ENCODE results near the gene TEF. TPM values are rescaled to one million over a fixed set of nuclear protein-coding genes. Genes with fewer than 3 reads are reported as not detected.
A peak's percentile ranks its signal among the peaks of the same experiment; 100 is the strongest.

The TEF gene
- total and polyA plus RNA-seq, 4 donors: 8.6 to 23.3 (median 14.2) TPM

DNA sequence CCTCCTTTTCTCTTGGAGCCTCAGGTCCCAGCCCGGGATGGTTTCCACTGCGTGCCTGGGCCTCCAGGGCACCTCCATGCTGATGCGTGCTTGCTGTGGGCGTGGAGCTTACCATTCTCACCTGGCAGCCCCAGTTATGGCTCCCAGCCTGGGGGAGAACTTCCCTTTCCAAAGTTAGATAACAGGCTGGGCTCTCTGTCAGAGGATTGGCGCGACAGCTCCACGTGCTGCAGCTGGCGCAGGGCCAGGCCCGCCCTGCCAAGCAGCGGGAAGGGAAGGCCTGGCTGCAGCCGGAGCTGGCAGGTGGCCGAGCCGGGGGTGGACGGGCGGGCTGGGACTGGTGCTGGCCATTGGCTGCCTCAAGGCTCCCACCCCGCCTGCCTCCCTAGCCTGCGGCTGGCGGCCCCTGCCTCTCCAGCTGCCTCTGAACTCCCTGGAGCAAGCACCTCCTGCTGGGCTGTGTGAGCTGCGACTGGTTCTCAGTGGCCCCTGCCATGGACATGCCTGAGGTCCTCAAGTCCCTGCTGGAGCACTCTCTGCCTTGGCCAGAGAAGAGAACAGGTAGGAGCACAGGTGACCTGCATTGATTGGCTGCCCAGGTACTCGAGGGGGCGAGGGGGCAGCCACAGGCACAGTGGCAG is 14.6 kb upstream of the TEF start:
- no peaks in the 10 kb centered on the region for H3K36me3 ChIP-seq (ENCODE audit: control insufficient read depth in 1 of 2, insufficient read depth in 2 of 2, low read length in 1 of 2)
- H3K4me3 ChIP-seq (ENCODE audit: low read length in 2 of 2): peak overlapping the region; percentile 5 to 24
- H3K27ac ChIP-seq (ENCODE audit: low read depth in 1 of 2, low read length in 2 of 2): peak overlapping the region in 1 of 2 donors; percentile 43
- 0 to 1% methylated on average over 20 to 21 of the region's 21 CpGs for WGBS, 2 donors
- DNase-seq (peak; percentile 97 to 99), ATAC-seq (ENCODE audit: low FRiP score) (peak; percentile 96)
- no peaks in the 10 kb centered on the region for H3K4me1 ChIP-seq (ENCODE audit: control insufficient read depth in 1 of 2, insufficient read depth in 2 of 2, low read length in 2 of 2)
- no peaks in the 10 kb centered on the region for H3K9me3 ChIP-seq (ENCODE audit: control insufficient read depth, low read length)
- H3K27me3 ChIP-seq (ENCODE audit: control insufficient read depth in 1 of 2, insufficient read depth in 2 of 2, low read length in 1 of 2): no peaks in the 10 kb centered on the region
- intact Hi-C loops (cut with DNase I): loop anchor here in 1 of 2 donors (5.0 kb wide), 1 partner anchor 65 kb away; the partner anchor contains the start of gene ZC3H7B

DNA sequence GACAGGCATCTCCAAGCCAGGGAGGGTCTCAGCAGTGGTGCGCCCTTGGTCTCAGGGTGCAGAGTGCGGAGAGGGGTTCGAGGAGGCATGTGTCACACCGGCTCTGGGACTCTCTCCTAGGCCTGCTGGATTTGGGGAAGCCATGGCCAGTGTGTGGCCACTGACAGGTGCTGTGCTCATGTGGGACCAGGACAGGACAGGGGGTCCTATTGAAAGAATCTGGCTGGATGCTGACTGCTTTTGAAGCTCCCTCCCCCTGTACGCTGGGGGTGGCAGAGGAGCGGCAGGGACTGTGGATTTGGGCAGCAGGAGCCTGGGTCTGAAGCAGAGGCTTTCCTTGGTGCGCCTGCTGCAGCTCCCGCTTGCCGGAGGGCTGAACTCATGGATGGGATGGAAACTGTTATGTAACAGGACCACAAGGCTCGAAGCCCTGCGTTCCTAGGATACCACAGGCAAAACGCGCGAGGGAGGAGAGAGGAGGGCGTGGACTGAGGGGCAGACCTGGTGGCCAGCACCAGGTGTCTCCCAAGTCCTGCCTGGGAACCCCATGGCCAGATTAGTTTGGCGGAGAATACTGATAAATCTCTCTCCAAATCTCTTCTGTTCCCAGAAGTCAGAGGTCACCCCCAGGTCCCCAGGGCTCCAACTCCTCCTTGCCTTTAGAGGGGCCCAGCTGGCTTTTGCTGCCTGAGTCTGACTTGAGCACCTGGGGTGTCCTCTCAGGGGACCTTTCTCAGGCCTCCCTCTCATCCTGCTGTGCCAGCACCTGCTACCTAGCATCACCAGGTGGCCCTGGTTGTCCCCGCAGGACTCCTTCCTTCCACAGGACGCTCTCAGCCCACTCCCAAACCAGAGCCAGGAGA is 13.8 kb upstream of the TEF start:
- no peaks in the 10 kb centered on the region for H3K4me1 ChIP-seq (ENCODE audit: control insufficient read depth in 1 of 2, insufficient read depth in 2 of 2, low read length in 2 of 2)
- ATAC-seq (ENCODE audit: low FRiP score) (peak; percentile 52), DNase-seq (peak in 1 of 2 donors; percentile 70)
- intact Hi-C loops (cut with DNase I): loop anchor here in 1 of 2 donors (5.0 kb wide), 1 partner anchor 66 kb away; the partner anchor contains the start of gene ZC3H7B
- peak overlapping the region; percentile 5 to 24 for H3K4me3 ChIP-seq (ENCODE audit: low read length in 2 of 2)
- H3K9me3 ChIP-seq (ENCODE audit: control insufficient read depth, low read length): no peaks in the 10 kb centered on the region
- H3K36me3 ChIP-seq (ENCODE audit: control insufficient read depth in 1 of 2, insufficient read depth in 2 of 2, low read length in 1 of 2): no peaks in the 10 kb centered on the region
- 21 to 27% methylated on average over 17 to 18 of the region's 18 CpGs for WGBS, 2 donors
- H3K27me3 ChIP-seq (ENCODE audit: control insufficient read depth in 1 of 2, insufficient read depth in 2 of 2, low read length in 1 of 2): no peaks in the 10 kb centered on the region
- peak overlapping the region in 1 of 2 donors; percentile 43 for H3K27ac ChIP-seq (ENCODE audit: low read depth in 1 of 2, low read length in 2 of 2)

DNA sequence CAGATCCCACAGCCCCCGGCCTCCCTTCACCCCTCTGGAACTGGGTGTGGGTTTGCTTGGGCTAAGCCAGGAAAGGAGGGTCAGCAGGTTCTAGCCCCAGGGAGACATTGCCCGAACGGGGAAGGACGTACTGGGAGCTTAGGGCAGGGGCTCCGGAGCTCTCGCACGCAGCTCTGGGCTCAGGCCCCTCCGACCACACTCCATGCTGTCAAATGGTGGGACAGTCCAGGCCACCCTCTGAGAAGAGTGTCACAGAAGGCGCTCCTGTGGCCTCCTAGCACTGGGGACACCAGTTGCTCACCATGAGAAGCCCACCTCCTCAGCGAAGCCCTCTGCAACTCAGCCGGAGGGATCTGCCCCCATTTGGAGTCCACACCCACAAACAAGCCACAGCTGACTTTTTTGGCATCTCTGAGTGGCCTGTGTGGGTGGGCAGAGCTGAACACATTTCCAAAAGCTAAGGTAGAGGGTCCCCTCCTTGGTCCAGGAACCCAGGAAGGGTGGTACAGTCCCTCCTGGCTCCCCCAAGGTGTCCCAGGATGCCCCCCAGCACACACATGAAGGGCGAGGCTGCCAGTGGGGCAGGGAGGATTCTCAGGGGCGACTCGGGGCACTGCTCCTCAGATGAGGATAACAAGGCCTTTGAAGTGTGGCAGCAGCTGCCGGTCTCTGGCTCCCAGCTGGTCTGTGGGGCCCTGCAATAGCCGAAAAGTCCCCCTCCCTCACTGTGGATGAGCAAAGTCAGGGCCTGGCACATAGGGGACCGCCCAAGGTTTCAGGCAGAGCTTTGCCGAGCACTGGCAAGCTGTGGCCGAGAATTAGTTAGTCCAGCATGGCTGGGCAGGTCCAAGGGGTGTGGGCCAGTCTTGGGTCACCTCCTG is 13.0 kb upstream of the TEF start:
- intact Hi-C loops (cut with DNase I): loop anchor here in 1 of 2 donors (5.0 kb wide), 1 partner anchor 66 kb away; the partner anchor contains the start of gene ZC3H7B
- ATAC-seq (ENCODE audit: low FRiP score) (no peak), DNase-seq (no peak)
- Histone ChIP-seq H3K27ac (ENCODE audit: low read depth in 1 of 2, low read length in 2 of 2) (no peak overlapping the region), H3K4me3 (ENCODE audit: low read length in 2 of 2) (no peak overlapping the region), H3K9me3 (ENCODE audit: control insufficient read depth, low read length) (no peaks in the 10 kb centered on the region), H3K36me3 (ENCODE audit: control insufficient read depth in 1 of 2, insufficient read depth in 2 of 2, low read length in 1 of 2) (no peaks in the 10 kb centered on the region), H3K27me3 (ENCODE audit: control insufficient read depth in 1 of 2, insufficient read depth in 2 of 2, low read length in 1 of 2) (no peaks in the 10 kb centered on the region), H3K4me1 (ENCODE audit: control insufficient read depth in 1 of 2, insufficient read depth in 2 of 2, low read length in 2 of 2) (no peaks in the 10 kb centered on the region)
- 73 to 75% methylated on average over 19 of the region's 19 CpGs for WGBS, 2 donors

DNA sequence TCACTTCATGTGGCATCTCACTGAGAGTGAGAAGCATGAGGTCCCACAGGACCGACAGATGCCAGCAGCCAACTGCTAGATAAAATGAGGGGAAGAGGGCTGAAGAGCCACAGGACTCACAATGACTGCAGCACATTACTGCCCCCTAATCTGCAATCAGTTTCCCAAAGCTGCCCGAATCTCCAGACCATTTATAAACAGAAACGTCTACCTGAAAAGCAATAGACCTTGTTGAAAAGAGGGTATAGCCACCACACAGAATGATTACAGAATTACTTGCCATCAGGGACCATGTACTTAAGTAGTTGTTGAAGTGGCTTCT is 12.4 kb upstream of the TEF start:
- DNase-seq (no peak), ATAC-seq (ENCODE audit: low FRiP score) (no peak)
- H3K27ac ChIP-seq (ENCODE audit: low read depth in 1 of 2, low read length in 2 of 2): no peak overlapping the region
- H3K9me3 ChIP-seq (ENCODE audit: control insufficient read depth, low read length): no peaks in the 10 kb centered on the region
- no peaks in the 10 kb centered on the region for H3K4me1 ChIP-seq (ENCODE audit: control insufficient read depth in 1 of 2, insufficient read depth in 2 of 2, low read length in 2 of 2)
- H3K36me3 ChIP-seq (ENCODE audit: control insufficient read depth in 1 of 2, insufficient read depth in 2 of 2, low read length in 1 of 2): no peaks in the 10 kb centered on the region
- 66 to 71% methylated on average over 3 of the region's 3 CpGs for WGBS, 2 donors
- no peaks in the 10 kb centered on the region for H3K27me3 ChIP-seq (ENCODE audit: control insufficient read depth in 1 of 2, insufficient read depth in 2 of 2, low read length in 1 of 2)
- H3K4me3 ChIP-seq (ENCODE audit: low read length in 2 of 2): no peak overlapping the region
- intact Hi-C loops (cut with DNase I): loop anchor here in 1 of 2 donors (5.0 kb wide), 1 partner anchor 67 kb away; the partner anchor contains the start of gene ZC3H7B

DNA sequence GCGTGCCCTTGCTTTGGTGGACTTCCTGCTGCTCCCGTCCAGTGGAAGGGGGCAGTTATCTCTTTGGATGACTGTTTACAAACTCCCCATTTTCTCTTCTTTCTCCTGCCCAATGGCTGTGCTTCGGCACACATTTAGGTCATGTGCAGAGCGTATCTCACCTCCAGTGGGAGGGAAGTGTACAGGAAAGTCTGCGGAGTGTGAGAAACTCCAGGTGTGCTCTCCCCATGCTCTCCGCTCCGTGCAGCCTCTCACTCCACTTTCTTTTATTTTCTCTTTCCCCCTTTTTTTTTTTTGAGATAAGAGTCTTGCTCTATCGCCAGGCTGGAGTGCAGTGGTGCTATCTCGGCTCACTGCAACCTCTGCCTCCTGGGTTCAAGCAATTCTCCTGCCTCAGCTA is 11.9 kb upstream of the TEF start:
- intact Hi-C loops (cut with DNase I): loop anchor here in 1 of 2 donors (5.0 kb wide), 1 partner anchor 68 kb away; the partner anchor contains the start of gene ZC3H7B
- no peaks in the 10 kb centered on the region for H3K36me3 ChIP-seq (ENCODE audit: control insufficient read depth in 1 of 2, insufficient read depth in 2 of 2, low read length in 1 of 2)
- no peak overlapping the region for H3K27ac ChIP-seq (ENCODE audit: low read depth in 1 of 2, low read length in 2 of 2)
- H3K4me3 ChIP-seq (ENCODE audit: low read length in 2 of 2): no peak overlapping the region
- ATAC-seq (ENCODE audit: low FRiP score) (no peak), DNase-seq (no peak)
- WGBS, 2 donors: 86 to 90% methylated on average over 9 of the region's 9 CpGs
- H3K4me1 ChIP-seq (ENCODE audit: control insufficient read depth in 1 of 2, insufficient read depth in 2 of 2, low read length in 2 of 2): no peaks in the 10 kb centered on the region
- no peaks in the 10 kb centered on the region for H3K9me3 ChIP-seq (ENCODE audit: control insufficient read depth, low read length)
- no peaks in the 10 kb centered on the region for H3K27me3 ChIP-seq (ENCODE audit: control insufficient read depth in 1 of 2, insufficient read depth in 2 of 2, low read length in 1 of 2)

DNA sequence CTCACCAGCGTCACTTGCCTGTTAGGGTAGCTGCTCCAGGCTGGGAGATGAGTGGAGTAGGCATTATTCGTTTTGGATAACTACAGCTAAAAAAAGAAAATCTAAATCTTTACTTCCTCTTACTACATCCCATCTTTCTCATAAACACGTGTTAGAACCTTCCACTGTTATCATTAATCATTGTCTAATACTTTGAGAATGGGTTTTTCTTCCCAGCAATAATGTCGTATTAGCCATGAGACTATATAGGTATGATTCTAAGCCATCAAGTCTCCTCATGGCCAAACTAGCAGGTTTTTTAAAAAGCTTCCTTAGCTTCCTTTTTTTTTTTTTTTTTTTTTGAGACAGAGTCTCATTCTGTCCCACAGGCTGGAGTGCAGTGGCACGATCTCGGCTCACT is 3.9 kb upstream of the TEF start:
- Histone ChIP-seq H3K9me3 (ENCODE audit: control insufficient read depth, low read length) (no peaks in the 10 kb centered on the region), H3K4me1 (ENCODE audit: control insufficient read depth in 1 of 2, insufficient read depth in 2 of 2, low read length in 2 of 2) (no peaks in the 10 kb centered on the region), H3K36me3 (ENCODE audit: control insufficient read depth in 1 of 2, insufficient read depth in 2 of 2, low read length in 1 of 2) (no peaks in the 10 kb centered on the region), H3K27me3 (ENCODE audit: control insufficient read depth in 1 of 2, insufficient read depth in 2 of 2, low read length in 1 of 2) (no peaks in the 10 kb centered on the region), H3K4me3 (ENCODE audit: low read length in 2 of 2) (no peak overlapping the region), H3K27ac (ENCODE audit: low read depth in 1 of 2, low read length in 2 of 2) (no peak overlapping the region)
- intact Hi-C loops (cut with DNase I): no loop called here
- 68 to 71% methylated on average over 6 of the region's 6 CpGs for WGBS, 2 donors
- ATAC-seq (ENCODE audit: low FRiP score): no peak
- DNase-seq: no peak

DNA sequence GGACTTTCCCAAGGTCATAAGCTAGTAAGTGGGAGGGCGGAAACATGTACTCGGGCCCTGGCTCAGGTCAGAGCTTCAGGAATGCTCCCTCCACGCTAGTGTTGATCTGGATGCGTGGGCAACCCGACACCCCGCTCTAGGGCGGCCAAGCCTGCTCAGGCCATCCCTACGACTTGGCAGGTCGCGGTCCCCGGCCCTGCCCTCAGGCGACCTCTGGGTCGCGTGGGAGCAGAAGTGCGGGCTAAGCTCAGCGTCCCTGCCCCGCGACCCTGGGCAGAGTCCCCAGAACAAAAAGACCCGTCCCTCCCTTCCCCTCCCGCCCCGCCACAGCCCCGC is 781 bp upstream of the TEF start:
- H3K9me3 ChIP-seq (ENCODE audit: control insufficient read depth, low read length): no peaks in the 10 kb centered on the region
- DNase-seq: peak in 1 of 2 donors; percentile 89
- H3K36me3 ChIP-seq (ENCODE audit: control insufficient read depth in 1 of 2, insufficient read depth in 2 of 2, low read length in 1 of 2): no peaks in the 10 kb centered on the region
- no peaks in the 10 kb centered on the region for H3K27me3 ChIP-seq (ENCODE audit: control insufficient read depth in 1 of 2, insufficient read depth in 2 of 2, low read length in 1 of 2)
- H3K27ac ChIP-seq (ENCODE audit: low read depth in 1 of 2, low read length in 2 of 2): peak overlapping the region; percentile 49 to 66
- peak; percentile 85 for ATAC-seq (ENCODE audit: low FRiP score)
- H3K4me1 ChIP-seq (ENCODE audit: control insufficient read depth in 1 of 2, insufficient read depth in 2 of 2, low read length in 2 of 2): no peaks in the 10 kb centered on the region
- intact Hi-C loops (cut with DNase I): loop anchor here in 1 of 2 donors (10.0 kb wide), 1 partner anchor 214 kb away; no protein-coding TSS in a partner anchor
- WGBS, 2 donors: 0 to 1% methylated on average over 20 to 22 of the region's 22 CpGs
- H3K4me3 ChIP-seq (ENCODE audit: low read length in 2 of 2): no peak overlapping the region

DNA sequence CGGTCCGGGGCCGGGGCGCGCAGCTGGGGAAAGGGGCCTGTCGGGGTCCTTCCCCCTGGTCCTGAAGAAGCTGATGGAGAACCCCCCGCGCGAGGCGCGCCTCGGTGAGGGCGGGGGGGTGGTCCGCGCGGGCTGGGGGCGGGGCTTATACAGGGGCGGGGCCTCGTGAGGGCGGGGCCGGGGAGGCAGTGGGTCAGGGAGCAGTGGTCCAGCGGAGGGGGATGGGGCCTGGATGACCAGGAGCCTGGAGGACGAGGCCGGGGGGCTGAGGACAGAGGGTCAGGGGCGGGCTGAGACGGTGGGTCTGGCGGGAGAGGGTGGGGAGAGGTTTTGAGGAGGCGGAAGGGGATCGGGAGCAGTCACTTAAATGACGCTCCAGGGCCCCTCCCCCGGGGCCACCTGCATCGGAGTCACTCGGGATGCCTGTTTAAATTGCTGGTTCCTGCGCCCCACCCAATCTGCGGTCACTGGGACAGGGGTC is 396 bp downstream of the TEF start:
- intact Hi-C loops (cut with DNase I): loop anchor here in 1 of 2 donors (10.0 kb wide), 1 partner anchor 213 kb away; no protein-coding TSS in a partner anchor
- Histone ChIP-seq H3K4me1 (ENCODE audit: control insufficient read depth in 1 of 2, insufficient read depth in 2 of 2, low read length in 2 of 2) (no peaks in the 10 kb centered on the region), H3K27ac (ENCODE audit: low read depth in 1 of 2, low read length in 2 of 2) (peak overlapping the region; percentile 62 to 98), H3K9me3 (ENCODE audit: control insufficient read depth, low read length) (no peaks in the 10 kb centered on the region), H3K36me3 (ENCODE audit: control insufficient read depth in 1 of 2, insufficient read depth in 2 of 2, low read length in 1 of 2) (no peaks in the 10 kb centered on the region), H3K27me3 (ENCODE audit: control insufficient read depth in 1 of 2, insufficient read depth in 2 of 2, low read length in 1 of 2) (no peaks in the 10 kb centered on the region), H3K4me3 (ENCODE audit: low read length in 2 of 2) (peak overlapping the region; percentile 80 to 83)
- DNase-seq: peak; percentile 86 to 90
- ATAC-seq (ENCODE audit: low FRiP score): peak; percentile 72
- WGBS, 2 donors: 0% methylated on average over 15 to 35 of the region's 35 CpGs

Measured in aorta (tissue), 5 donors.